ENCODE results near the gene ZNF740.
A peak's percentile ranks its signal among the peaks of the same experiment; 100 is the strongest.

The ZNF740 gene

GRCh38 chr12:53205747-53206419 is 25.4 kb downstream of the ZNF740 start:
- DNase-seq, result peak; percentile 86
- in situ Hi-C loops (cut with HindIII; ENCODE audit: low pct_ligation_motif_present, low pct_unique_long_range_greater_than_20kb, low sequenced_read_pairs), result no loop called here

GRCh38 chr12:53207042-53207441 is 26.5 kb downstream of the ZNF740 start, which contains the start of gene ITGB7:
ITGB7 (minus strand) TSS chr12:53207251; CDS start chr12:53200443, 6,808 bp downstream.
- DNase-seq, result no peak
- in situ Hi-C loops (cut with HindIII; ENCODE audit: low pct_ligation_motif_present, low pct_unique_long_range_greater_than_20kb, low sequenced_read_pairs), result no loop called here

DNA sequence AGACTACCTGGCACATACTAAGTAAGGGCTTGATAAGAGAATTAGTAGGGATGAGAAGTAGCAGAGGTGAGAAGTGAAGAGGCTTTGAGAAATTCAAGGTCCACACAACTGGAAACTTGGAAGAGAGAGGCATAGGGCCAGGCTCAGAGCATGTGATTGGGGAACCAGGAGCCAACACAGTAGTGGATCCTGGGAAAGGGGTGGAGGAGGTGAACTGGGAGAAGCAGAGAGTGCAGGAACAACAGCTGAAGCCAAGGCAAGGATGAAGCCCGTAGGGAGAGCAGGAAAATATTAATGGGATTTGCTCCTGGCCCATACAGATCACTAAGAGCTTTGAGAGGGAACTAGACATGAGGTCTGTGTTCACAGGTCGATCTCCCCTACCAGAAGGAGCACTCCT is 27.9 kb downstream of the ZNF740 start:
- in situ Hi-C loops (cut with HindIII; ENCODE audit: low pct_ligation_motif_present, low pct_unique_long_range_greater_than_20kb, low sequenced_read_pairs), result no loop called here

GRCh38 chr12:53208877-53209463 is 28.4 kb downstream of the ZNF740 start:
- in situ Hi-C loops (cut with HindIII; ENCODE audit: low pct_ligation_motif_present, low pct_unique_long_range_greater_than_20kb, low sequenced_read_pairs), result no loop called here
- no peak for DNase-seq

More for the DNA sequence above, 27.9 kb downstream of the ZNF740 start:
- DNase-seq, result no peak

DNA sequence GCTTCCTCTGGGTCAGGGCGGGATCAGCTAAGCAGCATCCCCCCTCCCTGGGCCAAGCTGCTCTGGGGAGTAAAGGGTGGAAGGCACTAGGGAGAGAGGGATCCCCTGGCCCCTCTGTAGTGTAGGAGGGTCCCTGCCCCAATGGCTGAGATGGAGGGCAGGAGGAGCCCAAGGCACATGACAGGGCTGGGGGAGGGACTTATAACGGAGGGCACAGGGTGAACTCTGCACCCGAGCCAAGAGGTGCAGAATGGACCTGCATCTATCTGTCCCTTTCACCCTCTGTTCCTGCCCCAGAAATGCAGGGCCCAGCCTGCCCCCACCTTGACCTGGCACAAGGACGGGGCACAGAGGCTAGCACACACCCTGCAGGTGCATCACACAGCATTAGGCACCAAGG is 30.3 kb downstream of the ZNF740 start:
- no peak for DNase-seq
- in situ Hi-C loops (cut with HindIII; ENCODE audit: low pct_ligation_motif_present, low pct_unique_long_range_greater_than_20kb, low sequenced_read_pairs), result no loop called here

GRCh38 chr12:53211476-53212381 is 31.2 kb downstream of the ZNF740 start:
- in situ Hi-C loops (cut with HindIII; ENCODE audit: low pct_ligation_motif_present, low pct_unique_long_range_greater_than_20kb, low sequenced_read_pairs), result no loop called here
- peak; percentile 32 for DNase-seq

DNA sequence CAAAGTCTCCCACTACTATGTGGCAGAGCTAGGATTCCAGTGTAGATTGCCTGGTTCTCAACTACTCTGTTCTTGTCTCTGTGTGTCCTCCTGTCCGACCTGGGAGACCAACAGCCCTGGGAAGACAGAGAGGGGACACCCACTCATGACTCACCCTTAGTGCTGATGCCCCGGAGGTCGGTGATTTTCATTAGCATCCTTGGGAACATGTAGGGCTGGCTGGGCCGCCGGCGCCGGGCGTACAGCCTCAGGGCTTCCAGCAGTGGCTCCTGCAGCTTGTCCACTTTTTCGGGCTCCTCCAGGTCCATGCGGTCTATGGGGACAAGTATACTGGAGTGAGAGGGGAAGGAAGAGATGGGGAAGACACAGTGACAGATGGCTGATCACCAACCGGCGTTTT is 32.4 kb downstream of the ZNF740 start:
- DNase-seq, result no peak
- in situ Hi-C loops (cut with HindIII; ENCODE audit: low pct_ligation_motif_present, low pct_unique_long_range_greater_than_20kb, low sequenced_read_pairs), result no loop called here

DNA sequence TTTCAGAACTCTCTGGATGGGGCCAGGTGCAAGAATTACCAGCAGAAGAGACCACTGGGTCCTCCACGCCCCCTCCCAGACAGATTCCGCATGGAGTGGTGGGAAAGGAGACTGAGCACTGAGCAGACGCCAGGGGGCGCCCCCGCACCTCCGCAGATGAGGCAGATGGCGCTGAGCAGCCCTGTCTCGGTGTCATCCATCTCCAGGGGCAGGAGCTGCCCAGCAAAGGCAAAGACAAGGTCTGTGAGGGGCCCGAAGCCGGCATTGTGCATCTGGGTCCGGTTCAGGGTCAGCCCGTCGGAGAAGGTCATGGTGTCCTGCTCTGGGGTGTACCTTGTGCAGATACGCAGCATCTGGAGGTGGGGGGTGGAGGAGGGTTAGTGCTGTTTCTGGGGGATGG is 32.8 kb downstream of the ZNF740 start:
- in situ Hi-C loops (cut with HindIII; ENCODE audit: low pct_ligation_motif_present, low pct_unique_long_range_greater_than_20kb, low sequenced_read_pairs), result no loop called here

GRCh38 chr12:53214221-53214620 is 33.7 kb downstream of the ZNF740 start:
- no peak for DNase-seq
- in situ Hi-C loops (cut with HindIII; ENCODE audit: low pct_ligation_motif_present, low pct_unique_long_range_greater_than_20kb, low sequenced_read_pairs), result no loop called here

More for the DNA sequence above, 32.8 kb downstream of the ZNF740 start:
- peak; percentile 83 for DNase-seq

GRCh38 chr12:53214687-53215455 is 34.3 kb downstream of the ZNF740 start:
- DNase-seq, result no peak
- in situ Hi-C loops (cut with HindIII; ENCODE audit: low pct_ligation_motif_present, low pct_unique_long_range_greater_than_20kb, low sequenced_read_pairs), result no loop called here

DNA sequence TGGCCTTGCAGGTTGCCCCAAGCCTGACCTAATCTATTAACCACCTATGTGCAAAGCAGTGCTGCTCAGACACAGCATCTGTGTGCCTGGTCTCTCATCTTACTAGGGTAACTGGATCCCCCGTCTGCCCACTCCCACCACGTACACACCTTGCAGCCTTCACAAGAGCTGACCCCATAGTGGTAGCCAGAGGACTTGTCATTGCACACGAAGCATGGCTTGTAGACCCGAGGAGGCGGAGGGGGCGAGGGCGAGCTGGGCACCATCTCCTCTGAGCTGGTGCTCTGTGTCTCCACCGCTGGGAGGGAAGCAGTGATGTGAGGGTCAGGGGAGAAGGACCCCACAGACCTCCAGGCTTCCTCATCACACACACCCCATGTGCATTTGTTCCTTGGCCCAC is 35.0 kb downstream of the ZNF740 start:
- in situ Hi-C loops (cut with HindIII; ENCODE audit: low pct_ligation_motif_present, low pct_unique_long_range_greater_than_20kb, low sequenced_read_pairs), result no loop called here
- DNase-seq, result no peak

GRCh38 chr12:53217051-53217930 is 36.8 kb downstream of the ZNF740 start:
- in situ Hi-C loops (cut with HindIII; ENCODE audit: low pct_ligation_motif_present, low pct_unique_long_range_greater_than_20kb, low sequenced_read_pairs), result no loop called here
- no peak for DNase-seq

- in situ Hi-C loops (cut with HindIII; ENCODE audit: low pct_ligation_motif_present, low pct_unique_long_range_greater_than_20kb, low sequenced_read_pairs), result no loop called here
- DNase-seq, result no peak
Measured at GRCh38 chr12:53217931-53218307, 37.4 kb downstream of the ZNF740 start.

- DNase-seq, result no peak
- in situ Hi-C loops (cut with HindIII; ENCODE audit: low pct_ligation_motif_present, low pct_unique_long_range_greater_than_20kb, low sequenced_read_pairs), result no loop called here
Measured at GRCh38 chr12:53218551-53219291, 38.2 kb downstream of the ZNF740 start.

DNA sequence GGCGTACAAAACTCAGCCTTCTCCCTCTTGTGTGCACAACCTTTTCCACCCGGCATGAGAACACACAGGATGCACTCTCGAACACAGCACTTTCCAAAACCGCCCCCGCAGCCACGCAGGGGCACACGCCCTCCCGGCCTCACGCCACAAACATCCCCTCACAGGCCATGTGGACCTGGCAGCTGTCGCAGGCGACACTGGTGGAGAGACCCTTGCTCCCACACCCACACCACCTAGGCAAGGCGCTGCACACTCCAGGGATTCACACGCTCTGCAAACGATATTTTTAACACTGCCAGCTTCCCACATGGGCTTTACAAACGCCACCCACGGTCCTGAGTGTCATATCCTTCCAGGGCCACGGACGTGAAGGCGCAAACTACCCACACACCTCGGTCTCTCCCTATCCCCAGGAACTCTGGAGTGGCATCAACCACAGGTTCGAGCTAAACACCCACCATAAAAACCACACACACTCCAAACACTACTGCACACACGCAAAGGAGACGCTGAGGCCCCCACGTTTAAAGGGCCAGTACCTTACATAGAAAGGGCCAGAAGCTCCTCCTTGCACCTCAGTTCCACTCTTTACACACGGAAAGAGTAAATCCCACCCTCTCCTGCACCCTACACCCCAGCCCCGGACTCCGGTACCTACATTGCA is 38.9 kb downstream of the ZNF740 start:
- in situ Hi-C loops (cut with HindIII; ENCODE audit: low pct_ligation_motif_present, low pct_unique_long_range_greater_than_20kb, low sequenced_read_pairs), result no loop called here
- DNase-seq, result no peak

GRCh38 chr12:53219956-53220693 is 39.6 kb downstream of the ZNF740 start:
- in situ Hi-C loops (cut with HindIII; ENCODE audit: low pct_ligation_motif_present, low pct_unique_long_range_greater_than_20kb, low sequenced_read_pairs), result no loop called here
- no peak for DNase-seq
